Activated T-cell treated with anti-CD3 and anti-CD28 coated beads for 24 hours (primary cell): Measurements from ENCODE around the gene OTOP2.

Source experiments
- DNase-seq: peaks from one replicate; pipeline ENCODE4 v3.0.0-alpha.2; 2020; ENCODE audit warnings: low read depth

OTOP2 gene

GRCh38 chr17:74925242-74925641, 1.2 kb downstream of the OTOP2 start:
- no peak for DNase-seq

GRCh38 chr17:74928786-74929185, 4.7 kb downstream of the OTOP2 start:
- DNase-seq: no peak

GRCh38 chr17:74930535-74931036, 6.5 kb downstream of the OTOP2 start:
- DNase-seq: no peak

GRCh38 chr17:74935048-74935447, 11.0 kb downstream of the OTOP2 start:
- DNase-seq: no peak

- no peak for DNase-seq
These were observed 11.8 kb downstream of the OTOP2 start, which contains the start of gene OTOP3 for GRCh38 chr17:74935585-74936469. OTOP3 (plus strand) TSS chr17:74935898; CDS start chr17:74935922, 24 bp downstream.

DNA sequence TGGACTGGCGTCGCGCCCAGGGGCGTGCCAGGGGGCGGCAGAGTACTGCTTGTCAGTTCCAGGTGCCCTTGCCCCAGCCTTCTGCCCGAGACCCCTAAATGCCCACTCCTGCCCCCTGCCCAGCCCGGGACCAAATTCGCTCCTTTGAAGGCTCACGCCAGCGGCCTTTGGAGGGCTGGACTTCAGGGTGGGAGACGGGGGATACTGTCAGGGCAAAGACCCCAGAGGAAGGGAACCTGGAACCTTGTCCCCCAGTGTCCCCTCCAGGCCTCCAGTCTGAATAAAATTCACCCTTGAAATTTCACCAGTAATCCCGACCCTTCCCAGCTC, 12.4 kb downstream of the OTOP2 start:
- DNase-seq: no peak

DNA sequence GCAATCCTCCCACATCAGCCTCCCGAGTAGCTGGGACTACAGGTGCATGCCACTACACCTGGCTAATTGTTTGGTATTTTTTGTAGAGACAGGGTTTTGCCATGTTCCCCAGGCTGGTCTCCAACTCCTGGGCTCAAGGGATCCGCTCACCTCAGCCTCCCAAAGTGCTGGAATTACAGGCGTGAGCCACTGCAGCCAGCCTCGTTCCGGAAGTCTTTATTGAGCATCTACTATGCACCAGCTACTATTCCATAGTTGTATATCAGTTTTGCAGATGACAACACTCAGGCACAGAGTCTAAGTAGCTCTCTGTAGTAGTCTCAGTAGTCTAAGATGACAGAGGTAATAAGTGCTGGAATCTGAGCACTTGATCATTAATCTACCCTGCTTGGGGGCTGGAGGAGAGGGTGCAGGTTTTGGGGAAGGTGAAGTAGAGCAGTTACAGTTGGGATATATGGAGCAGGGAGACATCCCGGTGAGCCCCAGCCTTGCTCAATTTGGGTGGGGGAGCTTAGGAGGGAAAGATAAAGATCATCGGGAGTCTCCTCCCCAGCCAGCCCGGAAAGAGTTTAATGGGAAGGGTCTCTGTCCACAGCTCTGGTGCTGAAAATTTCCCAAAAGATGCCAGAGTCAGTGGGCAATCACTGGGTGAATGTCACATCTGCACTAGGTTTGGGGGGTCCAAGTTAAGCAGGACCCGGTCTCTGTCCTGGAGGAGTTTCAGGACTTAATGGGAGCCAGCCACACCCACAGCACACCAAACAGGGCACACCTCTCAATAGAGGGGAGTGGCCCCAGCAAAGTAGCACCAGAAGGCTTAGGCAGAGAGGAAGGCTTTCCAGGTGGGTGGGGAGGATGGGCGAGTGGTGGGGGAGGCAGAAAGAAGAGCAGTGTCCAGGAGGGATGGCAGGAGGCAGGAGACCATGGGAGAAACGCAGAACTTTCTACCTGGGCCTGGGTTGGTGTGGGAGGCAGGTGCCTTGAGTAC, 13.3 kb downstream of the OTOP2 start:
- no peak for DNase-seq

GRCh38 chr17:74938194-74938950, 14.3 kb downstream of the OTOP2 start:
- DNase-seq: no peak

GRCh38 chr17:74939534-74939933, 15.5 kb downstream of the OTOP2 start:
- DNase-seq: no peak

- no peak for DNase-seq
These were observed 17.2 kb downstream of the OTOP2 start for GRCh38 chr17:74941128-74941725.

- no peak for DNase-seq
These were observed 19.9 kb downstream of the OTOP2 start for GRCh38 chr17:74943808-74944522.

DNA sequence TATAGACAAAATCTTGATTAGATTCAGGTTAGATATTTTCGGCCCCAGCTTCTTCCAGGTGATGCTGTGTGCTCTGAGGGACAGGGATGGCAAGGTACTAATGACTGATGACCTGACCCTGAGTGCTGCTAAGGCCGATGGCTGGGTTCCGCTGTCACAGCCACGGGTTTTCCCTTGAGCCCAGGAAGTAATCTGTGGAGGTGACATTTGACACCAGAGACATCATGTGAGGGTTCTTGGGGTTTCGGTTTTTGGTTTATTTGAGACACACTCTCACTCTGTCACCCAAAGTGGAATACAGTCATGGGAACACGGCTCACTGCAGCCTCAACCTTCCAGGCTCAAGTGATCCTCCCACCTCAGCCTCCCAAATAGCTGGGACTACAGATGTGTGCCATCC, 21.5 kb downstream of the OTOP2 start:
- DNase-seq: no peak

- no peak for DNase-seq
These were observed 22.6 kb downstream of the OTOP2 start for GRCh38 chr17:74946641-74947040.

- no peak for DNase-seq
These were observed 23.1 kb downstream of the OTOP2 start for GRCh38 chr17:74947041-74947754.

- DNase-seq: no peak
These were observed 25.5 kb downstream of the OTOP2 start for GRCh38 chr17:74949455-74950115.

DNA sequence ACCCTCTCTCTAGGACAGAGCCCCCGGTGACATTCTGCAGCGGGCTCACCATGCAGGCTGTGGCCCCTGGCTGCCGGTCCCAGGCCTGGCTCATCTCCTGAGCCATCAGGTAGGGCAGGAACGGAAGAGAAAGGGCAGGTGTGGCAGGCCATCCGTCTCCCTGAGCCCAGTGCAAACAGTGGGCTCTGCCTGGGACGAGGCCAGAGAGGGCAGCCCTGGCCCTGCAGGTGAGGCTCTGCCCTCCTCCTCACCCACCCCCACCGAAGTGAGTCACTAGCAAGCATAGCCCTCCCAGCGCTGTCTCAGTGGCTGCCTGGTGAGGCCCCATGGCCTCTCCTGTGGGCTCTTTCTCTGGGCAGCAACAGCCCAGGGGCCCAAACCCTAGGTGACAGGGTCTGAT, 26.1 kb downstream of the OTOP2 start:
- DNase-seq: no peak

GRCh38 chr17:74951065-74951464, 27.0 kb downstream of the OTOP2 start:
- no peak for DNase-seq

GRCh38 chr17:74951680-74952421, 27.8 kb downstream of the OTOP2 start:
- no peak for DNase-seq
